T follicular helper cell (primary cell): ENCODE results near the gene CELSR3.

Source experiments
- DNase-seq: peaks from one replicate; pipeline ENCODE4 v3.0.0-alpha.2; 2020; ENCODE audit warnings: low read depth

Gene CELSR3

DNA sequence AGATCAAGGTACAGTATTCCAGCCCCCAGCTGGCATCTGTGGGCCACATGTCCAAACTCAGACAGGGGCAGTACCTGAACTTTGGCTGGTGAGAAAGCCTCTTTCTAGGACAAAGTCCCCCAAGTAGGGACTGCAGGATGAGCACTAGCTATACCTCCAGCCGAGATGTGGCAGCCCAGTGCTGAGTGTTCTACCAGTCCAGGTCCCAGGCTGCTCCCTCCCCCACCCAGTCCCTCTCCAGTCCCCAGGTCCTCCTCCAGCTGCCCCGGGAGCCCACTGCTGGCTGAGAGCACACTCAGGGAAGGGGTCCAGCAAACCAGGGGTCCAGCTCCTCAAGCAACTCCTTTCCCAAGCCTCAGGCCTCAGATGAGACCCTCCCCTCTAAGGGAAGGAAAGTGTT is 28.9 kb downstream of the CELSR3 start:
- DNase-seq, result no peak

DNA sequence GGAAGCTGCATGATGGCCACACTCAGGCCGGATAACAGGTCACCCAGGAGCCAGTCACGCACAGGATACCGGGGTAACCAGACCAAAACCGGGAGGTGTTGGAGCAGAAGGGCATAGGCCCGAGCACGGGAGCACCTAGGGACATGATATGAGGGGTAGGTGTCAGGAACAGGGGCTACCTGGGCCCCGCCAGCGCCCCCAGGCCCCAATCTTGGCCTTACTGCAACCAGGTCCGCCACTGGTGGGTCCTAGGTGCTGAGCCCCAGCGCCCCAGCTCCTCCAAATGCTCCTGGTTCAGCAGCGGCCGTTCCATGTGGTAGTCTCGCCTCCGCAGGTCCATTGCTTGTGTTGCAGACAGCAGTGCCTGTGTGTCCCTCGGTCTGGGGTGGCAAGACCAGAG is 29.4 kb downstream of the CELSR3 start:
- DNase-seq, result no peak

DNA sequence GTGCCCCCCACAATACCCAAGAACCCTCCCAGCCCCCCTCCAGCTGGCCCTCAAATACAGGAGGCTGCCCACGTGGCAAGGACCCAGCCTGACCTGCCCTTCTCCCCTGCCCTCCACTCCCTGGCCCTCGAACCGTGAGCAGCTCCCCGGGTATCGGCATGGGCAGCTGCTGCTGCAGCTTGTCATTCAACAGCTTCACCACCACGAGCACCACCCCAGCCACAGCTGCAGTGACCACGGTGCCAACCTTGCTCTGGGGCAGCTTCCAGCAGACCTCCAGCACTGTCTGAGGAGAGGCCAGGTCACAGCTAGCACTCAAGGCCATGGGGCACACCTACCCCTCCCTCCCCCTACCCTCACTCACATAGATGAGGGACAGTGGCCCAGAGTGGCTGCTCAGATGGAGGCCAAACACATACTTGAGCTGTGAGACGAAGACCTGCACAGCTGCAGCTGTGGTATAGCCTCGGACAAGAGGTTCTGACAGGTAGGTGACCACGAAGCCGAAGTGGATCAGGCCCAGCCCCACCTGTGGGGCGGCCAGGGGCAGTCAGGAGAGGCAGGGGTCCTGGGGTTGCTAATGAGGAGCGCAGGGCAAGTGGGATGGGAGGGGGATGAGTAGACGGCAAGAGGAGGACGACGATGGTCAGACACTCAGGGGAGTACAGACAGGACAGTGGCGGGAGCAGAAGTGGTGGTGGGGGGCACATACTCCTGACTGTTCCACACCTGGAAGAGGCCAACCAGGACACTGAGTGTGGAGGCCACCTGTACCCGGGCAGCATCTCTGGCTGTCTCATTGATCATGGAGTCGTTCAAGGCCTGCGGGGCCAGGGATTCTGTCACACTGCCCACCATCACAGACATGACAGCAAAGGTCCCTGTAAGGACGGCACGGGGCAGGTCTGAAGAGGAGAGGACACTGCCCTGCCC is 30.9 kb downstream of the CELSR3 start:
- DNase-seq, result no peak

DNA sequence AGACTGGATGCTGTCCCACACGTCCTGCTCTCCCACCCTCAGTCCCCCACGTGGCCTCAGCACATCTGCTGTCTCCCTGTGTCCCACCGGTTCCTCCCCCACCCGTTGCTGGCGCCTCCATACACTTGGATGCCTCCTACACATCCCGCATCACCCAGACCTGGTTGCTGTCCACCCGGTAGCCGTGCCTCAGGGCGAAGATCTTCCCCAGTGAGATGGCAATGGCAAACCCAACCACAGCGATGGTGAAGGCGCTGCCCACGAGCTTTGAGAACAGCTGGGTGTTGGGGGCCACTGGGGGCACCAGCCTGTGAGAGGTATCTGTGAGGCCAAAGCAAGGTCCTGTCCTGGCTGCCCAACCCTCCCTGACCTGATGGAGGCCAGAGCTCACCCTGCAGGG is 31.9 kb downstream of the CELSR3 start:
- no peak for DNase-seq

DNA sequence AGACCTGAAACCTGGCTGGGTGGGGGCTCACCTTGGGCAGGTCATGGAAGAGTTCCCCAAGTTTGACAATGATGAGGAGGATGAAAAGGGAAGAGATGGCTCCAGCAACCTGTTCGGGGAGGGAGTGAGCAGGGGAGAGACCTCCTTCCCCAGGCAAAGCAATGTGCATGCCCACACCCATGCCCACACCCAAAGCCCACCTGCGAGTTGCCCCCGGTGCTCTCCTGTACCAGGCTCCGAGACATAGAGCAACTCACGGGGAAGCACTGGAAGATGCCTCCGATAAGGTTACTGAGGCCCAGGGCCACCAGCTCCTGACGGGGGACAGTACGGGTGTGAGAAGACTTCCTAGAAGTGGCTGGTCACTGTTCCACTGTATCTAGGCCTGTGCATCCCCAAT is 32.3 kb downstream of the CELSR3 start:
- DNase-seq, result no peak

DNA sequence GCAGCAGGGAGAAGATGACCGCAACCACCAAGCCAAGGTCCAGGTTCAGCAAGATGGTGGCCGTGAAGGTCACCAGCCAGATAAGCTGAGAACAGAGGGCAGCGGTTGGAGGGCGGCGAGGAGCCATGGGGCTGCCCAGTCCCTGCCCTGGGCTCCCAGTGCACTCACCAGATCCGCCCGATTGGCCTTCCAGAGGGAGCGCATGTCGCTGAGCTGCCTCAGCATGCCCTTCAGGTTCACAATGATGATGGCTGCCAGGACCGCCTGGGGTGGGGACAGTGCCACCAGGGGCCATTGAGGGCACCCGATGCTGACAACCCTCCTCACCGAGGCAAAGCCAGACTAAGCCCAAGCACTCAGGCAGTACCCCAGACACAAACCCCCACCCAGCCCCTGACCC is 32.8 kb downstream of the CELSR3 start:
- no peak for DNase-seq

DNA sequence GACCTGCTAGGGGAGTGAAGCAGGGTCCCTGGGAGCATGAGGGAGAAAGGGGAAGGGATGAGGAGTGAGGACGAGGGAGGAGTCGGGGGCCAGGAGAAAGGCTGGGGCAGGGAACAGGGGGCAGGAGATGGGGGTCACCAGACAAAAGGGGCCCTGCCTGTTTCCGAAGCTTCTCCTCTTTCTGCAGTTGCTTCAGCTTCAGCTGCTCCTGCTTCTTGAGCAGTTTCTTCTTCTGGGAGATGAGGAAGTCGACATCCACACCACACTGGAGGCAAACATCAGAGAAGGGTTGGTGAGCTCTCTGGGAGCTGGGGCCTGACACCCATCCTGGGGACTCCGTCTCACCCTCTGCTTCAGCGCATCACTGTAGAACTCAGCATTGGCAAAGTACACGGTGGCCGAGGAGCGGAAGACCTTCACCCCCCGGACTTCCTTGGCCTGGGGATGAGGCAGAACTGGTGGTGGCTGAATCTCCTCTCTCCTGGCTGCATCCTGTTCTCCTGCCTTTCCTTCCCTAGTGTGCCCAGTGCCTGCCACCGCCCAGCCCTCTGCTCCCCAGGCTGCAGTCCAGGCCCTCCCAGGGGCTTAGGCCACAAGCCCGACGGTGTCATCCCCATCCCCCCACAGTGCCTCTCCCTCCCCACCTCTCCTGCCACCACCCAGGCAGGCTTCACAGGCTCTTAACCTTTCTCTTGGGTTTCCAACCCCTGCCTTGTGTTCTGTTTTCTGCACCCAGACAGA is 34.2 kb downstream of the CELSR3 start:
- DNase-seq, result no peak

DNA sequence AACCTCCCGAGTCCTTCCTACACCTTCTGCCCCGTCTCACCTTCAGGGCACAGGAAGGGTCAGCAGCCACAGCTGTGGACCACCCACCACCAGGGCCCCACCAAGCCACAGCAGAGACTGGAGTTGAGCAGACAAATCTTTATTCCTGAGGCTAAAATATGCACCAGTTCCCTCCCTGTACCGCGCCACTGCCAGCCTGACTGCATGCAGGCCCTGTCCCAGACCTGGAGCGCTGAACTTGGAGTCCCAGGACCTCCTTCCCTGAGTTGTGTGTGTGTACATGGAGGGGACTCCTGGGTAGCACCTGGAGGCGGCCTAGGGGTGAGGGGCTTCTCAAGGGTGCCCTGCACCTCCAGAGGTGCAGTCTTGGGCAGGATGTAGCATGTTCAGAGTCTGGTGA is 37.1 kb downstream of the CELSR3 start:
- no peak for DNase-seq

DNA sequence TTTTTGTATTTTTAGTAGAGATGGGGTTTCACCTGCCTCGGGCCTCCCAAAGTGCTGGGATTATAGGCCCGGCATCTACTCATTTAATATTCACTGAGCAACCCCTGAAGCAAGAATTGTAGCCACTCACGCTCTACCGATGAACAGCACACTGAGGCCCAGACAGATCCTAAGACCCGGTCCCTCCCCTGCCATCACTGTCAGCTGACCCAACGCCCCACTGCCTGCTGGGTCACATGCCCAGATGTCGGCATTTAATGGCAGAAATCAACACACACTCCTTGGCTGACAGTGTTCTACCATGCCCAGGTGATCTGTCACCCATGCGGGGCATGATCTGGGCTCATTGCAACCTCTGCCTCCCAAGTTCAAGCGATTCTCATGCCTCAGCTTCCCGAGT is 37.9 kb downstream of the CELSR3 start:
- no peak for DNase-seq

DNA sequence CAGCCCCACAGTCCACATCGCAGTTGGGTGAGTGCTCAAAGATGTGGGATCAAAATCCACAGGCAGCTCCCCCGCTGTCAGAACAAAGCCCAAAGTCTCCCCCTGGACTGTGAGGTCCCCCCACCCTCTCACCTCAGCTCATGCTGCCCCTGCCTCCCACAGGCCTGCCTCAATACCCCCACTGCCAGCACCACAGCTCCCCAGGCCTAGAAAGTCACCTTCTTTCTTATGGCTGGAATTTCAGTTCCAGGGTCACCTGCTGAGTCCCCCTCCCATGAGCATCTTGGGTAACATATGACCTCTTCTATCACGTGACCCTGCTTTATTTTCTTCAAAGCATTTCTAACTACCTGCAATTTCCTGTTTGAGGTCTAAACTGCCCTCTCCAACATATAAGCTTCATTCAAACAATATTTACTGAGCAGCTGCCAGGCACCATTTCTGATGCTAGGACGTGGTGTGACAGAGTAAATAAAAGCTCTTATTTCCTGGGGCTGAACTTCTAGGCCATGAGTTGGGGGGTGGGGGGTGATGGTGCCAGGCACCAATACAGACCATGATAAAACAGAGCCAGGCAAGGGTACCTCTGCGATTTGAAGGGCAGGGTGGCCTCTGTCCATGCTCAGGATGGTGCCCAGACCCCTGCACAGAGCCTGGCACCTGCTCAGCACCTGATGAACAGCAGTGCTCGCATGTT is 38.7 kb downstream of the CELSR3 start:
- no peak for DNase-seq

DNA sequence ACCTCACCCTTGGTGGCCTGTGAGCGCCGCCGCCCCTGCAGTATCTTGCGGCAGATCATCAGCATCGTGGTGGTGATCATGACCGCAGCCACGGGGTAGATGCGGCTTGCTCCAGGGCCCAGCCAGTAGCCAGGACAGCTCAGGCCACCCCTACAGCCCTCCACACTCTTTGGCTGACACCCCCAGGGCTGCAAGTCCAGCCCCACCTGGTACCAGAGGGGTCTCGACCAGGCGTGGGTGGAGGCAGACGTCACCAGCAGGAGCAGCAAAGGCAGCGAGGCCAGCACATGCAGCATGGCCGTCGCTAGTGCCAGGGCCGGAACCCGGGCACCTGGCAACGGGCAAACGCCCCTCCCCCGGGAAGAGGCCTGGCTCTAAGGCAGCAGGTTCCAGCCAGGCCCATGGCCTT is 41.2 kb downstream of the CELSR3 start, which contains the start of gene TMEM89:
TSS of gene TMEM89 (minus strand) at position 309 of the 409 bp plus-strand sequence. CDS start at position 296, 13 bp downstream.
- no peak for DNase-seq

DNA sequence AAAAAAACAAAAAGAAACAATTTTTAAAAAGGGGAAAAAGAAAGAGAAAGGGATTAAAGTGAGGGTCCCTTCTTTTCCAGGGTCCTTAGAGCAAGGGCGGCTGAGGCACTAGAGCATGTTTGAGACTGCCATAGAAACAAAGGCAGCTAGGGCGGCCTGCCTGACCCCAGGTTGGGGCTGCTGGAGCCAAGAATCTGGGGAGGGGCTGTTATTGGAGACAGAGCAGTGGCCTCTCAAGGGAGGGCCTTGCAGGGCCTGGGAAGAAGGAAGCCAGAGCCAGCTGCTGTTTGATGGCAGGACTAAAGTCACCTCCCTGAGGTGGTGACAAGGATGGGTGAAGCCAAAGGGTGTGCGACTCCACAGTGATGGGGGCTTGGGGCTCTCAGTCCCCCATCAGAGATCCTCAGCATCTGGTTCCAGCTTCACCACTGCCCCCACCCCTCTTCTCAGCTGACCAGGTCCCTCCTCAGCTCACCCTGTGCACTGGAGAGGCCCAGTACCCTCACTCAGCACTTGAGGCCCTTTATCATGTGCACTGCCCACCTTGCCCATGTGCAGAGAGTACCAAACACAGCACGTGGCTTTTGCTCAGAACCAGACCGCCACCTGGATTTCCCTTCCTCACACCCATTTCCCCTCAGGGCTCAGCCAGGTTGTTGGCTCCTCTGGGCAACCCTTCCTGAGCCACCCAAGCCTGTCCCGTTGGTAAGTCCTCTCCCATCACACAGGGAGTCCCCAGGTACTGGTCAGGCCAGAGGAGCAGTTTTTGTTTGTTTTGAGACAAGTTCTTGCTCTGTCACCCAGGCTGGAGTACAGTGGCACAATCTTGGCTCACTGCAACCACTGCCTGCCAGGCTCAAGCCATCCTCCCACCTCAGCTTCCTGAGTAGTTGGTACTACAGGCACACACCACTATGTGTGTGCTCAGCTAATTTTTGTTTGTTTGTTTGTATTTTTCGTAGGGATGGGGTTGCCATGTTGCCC is 42.9 kb downstream of the CELSR3 start:
- no peak for DNase-seq

DNA sequence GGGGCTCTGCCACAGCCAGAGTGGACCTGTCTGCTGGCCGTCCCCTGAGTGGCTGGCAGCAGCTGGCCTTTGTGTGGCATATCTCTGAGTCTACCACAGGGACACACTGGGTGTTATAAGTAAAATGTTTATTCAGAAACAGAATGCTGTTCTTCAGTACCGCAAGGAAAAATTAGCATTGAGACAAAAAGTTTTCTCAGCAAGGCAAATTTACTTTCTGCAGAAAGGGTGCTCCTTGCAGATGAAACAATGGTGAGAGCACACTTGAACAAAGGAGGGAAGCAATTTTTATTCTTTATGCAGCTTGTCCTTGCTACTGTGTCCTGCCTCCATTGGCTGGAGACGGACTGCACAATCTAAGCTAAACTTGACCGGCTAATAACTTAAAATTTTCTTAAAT is 45.1 kb downstream of the CELSR3 start:
- DNase-seq, result no peak

DNA sequence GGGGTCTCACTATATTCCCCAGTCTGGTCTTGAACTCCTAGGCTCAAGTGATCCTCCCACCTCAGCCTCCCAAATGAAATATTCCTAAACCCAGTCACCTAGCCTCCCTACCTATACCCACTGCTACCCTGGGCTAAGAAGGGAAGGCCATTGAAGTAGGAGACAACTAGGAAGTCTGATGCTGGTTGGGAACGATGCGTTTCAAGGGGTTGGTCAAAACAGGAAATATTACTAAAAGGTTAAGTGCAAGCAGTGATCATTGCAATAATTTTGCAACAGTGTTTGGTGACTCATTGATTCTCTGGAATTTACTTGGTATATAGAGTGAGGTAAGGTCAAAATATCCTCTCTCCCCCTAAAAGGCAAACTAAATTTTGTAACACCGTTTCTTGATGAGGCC is 48.6 kb downstream of the CELSR3 start:
- no peak for DNase-seq

DNA sequence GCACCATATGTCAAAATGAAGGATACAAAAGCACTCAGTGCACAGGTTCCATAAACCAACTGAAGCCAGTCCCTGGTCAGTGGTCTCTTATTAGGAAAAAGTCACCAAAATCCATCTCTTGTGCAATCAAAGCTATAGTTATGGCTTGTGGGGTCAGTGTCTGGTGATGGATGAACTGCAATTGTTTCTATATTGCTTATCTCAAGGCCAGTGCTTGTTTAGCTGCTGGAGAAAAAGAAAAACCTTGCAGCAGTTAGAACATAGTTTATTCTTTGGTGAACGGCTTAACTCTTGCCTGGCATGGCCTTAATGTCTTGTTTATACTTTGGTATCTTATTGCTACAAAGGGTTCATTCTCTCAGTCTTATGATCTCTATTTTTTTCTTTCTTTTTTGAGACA is 50.4 kb downstream of the CELSR3 start:
- no peak for DNase-seq

DNA sequence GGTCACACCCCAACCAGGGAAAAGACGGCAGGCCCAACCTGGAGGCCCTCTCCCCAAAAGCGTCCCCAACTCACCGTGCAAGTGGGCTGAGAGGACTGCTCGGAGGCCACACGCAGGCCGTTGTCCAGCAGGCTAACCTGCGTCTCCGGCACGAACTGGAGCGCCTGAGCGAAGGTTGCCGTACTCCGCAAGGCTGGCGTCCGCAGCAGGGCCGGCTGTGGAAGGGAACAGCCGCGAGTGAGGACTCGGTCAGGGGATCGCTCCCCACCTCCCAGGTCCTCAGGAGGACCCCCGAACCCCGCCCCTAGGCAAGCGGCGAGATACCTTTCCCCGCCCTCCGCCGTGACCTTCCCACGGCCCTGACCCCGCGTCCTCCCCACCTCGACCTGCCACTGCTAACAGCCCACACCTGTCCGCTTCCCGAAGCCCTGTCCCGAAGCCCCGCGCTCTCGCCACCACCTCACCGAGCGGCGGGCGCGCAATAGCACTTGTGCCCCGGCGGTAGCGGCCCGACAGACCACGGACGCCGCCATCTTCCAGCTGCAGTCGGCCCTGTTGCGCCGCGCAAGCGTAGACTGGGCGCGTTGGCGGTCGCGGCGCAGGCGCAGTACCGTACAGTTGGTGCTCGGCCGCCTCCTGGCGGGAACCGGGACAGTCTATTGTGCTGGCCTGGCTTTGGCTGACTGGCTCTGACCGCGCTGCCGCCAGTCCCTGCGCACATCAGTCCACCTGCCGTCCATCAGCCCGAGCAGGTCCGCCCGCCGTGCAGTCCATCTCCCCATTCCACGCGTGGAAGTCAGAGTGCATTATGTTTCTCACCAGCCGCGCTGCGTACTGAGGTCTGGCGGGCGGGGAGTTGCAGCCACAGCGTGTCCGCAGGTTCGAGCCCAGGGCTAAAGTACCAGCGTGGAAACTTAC is 53.3 kb downstream of the CELSR3 start, which contains the start of gene UQCRC1:
TSS of gene UQCRC1 (minus strand) at position 559 of the 918 bp plus-strand sequence. CDS start at position 533, 26 bp downstream.
- peak; percentile 85 for DNase-seq

DNA sequence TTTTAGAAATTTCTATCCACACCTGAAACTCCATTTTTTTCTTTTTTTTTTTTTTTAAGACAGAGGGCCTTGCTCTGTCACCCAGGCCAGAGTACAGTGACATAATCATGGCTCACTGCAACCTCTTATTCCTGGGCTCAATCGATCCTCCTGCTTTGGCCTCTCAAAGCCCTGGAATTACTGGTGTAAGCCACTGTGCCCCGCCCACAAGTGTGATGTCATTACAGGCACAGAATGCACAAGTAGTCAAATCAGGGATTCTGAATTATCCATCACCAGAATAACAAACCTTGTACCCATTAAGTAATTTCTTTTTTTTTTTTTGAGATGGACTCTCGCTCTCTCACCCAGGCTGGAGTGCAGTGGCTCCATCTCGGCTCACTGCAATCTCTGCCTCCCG is 55.2 kb downstream of the CELSR3 start:
- DNase-seq, result no peak

DNA sequence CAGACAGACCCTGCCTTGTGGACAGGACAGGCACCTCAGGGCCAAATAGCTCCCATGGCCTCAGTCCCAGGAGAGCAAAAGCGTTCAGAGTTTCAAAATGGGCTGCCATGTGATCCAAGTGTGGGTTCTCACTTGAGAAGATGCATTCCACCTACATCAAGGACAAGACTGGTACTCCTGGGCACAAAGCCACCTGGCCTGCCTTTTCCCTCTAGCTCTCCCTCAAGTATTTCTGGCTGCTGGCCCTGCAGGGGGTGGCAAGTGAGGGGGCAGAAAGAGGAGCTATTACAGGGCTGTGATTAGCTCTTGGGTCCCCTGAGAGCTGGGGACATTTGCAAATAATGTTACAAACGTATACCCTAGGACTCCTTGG is 61.1 kb downstream of the CELSR3 start:
- no peak for DNase-seq

DNA sequence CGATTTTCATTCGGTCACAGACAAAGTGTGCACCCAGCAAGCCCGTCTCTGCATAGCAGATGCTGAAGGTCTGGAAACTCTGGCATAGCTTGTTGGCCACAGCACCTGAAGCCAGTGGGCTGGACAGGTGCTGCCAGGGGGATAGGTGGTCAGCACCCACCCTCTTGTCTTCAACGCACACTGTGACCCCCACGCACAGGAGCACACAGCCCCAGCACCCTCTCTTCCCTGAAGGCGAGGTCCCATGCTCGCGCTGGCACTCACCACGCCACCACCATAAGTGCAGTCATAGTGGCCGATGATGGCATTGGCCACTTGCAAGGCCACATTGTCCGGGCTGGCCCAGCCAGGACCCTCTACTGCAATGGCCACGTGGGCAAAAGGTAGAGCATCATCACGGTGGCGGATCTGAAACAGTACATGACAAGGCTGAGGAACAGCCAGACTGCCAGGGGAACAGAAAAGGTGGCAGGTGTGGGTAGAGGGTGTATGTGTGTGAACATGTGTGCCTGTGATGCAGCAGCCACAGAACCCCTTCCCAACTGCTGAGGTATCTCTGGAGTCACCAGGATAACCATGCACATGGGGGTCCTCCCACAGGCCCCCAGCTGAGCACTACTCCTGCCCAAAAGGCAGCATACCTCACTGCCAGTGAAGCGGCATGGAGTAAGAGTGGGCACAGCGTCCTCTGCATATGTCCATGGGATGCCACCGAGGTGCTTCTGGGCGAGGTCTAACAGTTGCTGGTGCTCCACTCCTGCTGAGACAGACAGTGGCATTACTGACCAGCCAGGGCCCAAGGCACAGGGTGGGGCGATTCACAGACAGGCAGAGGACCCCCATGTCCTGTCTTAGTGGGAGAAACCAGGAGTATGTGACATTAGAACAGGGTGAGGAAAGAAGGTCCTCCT is 61.7 kb downstream of the CELSR3 start:
- no peak for DNase-seq
